MM.1S (cell line): ENCODE measurements around the gene KL.

ENCODE experiments used
- EZH2phosphoT487 ChIP-seq: fragments of 300-600 bp; sonication (generic); IDR thresholded peaks from 2 replicates; pipeline ENCODE4 v1.6.1; 2018; ENCODE audit warnings: antibody characterized with exemption, low read length
- TF ChIP-seq, protein P1 (sequence below): fragments of 300-600 bp; sonication (generic); IDR thresholded peaks from 2 replicates; pipeline ENCODE4 v1.5.1; 2016; ENCODE audit warnings: antibody characterized with exemption, low read length, mixed read lengths

DNA sequence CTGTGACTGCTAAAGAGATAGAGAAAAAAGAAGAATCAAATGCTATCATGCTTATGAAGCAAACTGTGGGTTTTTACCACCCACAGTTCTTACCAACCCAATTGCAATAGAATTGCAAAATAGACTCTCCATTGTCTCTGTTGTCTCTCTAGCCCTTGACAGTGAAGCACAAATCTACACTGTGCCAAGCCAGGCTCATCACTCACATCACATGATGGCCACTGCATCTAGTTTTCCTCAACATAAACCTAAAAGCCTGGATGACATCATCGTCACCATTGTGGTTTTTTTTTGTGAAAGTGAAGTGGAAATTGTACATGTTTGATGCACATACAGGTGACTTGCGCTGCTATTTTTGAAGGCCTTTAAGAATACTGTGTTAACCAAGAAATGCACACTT lies 56.1 kb downstream of the KL start:
- TF ChIP-seq, protein P1, sequence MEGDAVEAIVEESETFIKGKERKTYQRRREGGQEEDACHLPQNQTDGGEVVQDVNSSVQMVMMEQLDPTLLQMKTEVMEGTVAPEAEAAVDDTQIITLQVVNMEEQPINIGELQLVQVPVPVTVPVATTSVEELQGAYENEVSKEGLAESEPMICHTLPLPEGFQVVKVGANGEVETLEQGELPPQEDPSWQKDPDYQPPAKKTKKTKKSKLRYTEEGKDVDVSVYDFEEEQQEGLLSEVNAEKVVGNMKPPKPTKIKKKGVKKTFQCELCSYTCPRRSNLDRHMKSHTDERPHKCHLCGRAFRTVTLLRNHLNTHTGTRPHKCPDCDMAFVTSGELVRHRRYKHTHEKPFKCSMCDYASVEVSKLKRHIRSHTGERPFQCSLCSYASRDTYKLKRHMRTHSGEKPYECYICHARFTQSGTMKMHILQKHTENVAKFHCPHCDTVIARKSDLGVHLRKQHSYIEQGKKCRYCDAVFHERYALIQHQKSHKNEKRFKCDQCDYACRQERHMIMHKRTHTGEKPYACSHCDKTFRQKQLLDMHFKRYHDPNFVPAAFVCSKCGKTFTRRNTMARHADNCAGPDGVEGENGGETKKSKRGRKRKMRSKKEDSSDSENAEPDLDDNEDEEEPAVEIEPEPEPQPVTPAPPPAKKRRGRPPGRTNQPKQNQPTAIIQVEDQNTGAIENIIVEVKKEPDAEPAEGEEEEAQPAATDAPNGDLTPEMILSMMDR = no peak
- no peak for TF ChIP-seq EZH2phosphoT487
